ENCODE measurements around the gene BTBD2. TPM values are rescaled to one million over a fixed set of nuclear protein-coding genes. Genes with fewer than 3 reads are reported as not detected.

BTBD2 gene
- total RNA-seq, 1 donor from 2014 or later: 53.4 TPM

DNA sequence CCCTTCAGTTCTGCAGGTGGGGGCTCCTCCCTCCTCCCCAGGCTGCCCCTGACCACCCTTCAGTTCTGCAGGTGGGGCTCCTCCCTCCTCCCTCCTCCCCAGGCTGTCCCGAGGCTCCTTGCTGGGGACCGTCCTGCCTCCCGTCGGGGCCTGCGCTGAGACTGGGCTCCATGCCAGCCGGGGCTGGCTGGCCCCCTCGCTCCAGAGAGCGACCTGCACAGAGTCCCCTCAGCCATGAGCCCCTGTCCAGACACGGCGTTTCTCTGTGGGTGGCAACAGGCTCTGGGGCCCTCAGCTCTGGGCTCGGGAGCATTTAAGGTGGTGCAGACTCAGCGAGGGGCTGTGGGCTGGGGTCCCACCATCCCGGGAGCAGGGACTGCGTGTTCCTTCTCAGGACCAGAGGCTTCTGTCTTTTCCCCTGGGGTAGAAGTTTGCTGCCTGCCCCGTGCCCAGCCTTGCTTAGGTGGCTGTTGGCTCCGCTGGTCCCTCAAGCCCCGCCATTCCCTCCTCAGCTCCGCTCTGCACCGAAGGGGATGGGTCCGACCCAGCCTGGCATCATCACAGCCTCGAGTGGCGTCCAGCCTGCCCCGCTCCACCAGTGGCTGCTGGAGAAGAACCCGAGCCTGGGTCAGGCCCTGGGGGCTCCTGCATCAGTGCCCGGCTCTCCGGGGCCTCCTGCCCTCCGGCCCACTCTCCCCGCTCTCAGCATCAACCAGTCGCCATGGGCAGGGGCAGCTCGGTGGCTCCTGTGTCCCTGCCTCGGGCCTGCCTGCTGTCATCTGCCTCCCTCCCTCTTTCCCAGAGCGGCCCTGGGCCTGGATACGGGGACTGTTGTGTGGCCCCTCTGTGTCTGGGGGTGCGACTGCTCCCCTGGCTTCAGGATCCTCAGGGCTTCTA, 47.0 kb downstream of the BTBD2 start:
- Histone ChIP-seq H3K27ac (replicated peaks) (no peak overlapping the region), H3K27me3 (ENCODE audit: low read depth) (no peaks in the 10 kb centered on the region), H3K36me3 (peaks cover 23% of the 10 kb centered on the region), H3K4me3 (no peak overlapping the region), H3K4me1 (peaks cover 5% of the 10 kb centered on the region), H3K9me3 (replicated peaks) (no peaks in the 10 kb centered on the region)
- TF ChIP-seq, protein P1, sequence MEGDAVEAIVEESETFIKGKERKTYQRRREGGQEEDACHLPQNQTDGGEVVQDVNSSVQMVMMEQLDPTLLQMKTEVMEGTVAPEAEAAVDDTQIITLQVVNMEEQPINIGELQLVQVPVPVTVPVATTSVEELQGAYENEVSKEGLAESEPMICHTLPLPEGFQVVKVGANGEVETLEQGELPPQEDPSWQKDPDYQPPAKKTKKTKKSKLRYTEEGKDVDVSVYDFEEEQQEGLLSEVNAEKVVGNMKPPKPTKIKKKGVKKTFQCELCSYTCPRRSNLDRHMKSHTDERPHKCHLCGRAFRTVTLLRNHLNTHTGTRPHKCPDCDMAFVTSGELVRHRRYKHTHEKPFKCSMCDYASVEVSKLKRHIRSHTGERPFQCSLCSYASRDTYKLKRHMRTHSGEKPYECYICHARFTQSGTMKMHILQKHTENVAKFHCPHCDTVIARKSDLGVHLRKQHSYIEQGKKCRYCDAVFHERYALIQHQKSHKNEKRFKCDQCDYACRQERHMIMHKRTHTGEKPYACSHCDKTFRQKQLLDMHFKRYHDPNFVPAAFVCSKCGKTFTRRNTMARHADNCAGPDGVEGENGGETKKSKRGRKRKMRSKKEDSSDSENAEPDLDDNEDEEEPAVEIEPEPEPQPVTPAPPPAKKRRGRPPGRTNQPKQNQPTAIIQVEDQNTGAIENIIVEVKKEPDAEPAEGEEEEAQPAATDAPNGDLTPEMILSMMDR (IDR thresholded peaks at IDR 0.05; ENCODE audit: borderline replicate concordance): no peak
- DNase-seq: no peak
- intact Hi-C loops (cut with micrococcal nuclease): no loop called here

- H3K4me3 ChIP-seq: no peak overlapping the region
- no peaks in the 10 kb centered on the region for H3K9me3 ChIP-seq (replicated peaks)
- no peak for DNase-seq
- no peak overlapping the region for H3K27ac ChIP-seq (replicated peaks)
- H3K27me3 ChIP-seq (ENCODE audit: low read depth): no peaks in the 10 kb centered on the region
- intact Hi-C loops (cut with micrococcal nuclease): no loop called here
- peaks cover 23% of the 10 kb centered on the region for H3K36me3 ChIP-seq
- TF ChIP-seq, protein P1 (IDR thresholded peaks at IDR 0.05; ENCODE audit: borderline replicate concordance): no peak
- peaks cover 5% of the 10 kb centered on the region for H3K4me1 ChIP-seq
Observed at GRCh38 chr19:1967087-1967608, 48.4 kb downstream of the BTBD2 start.

DNA sequence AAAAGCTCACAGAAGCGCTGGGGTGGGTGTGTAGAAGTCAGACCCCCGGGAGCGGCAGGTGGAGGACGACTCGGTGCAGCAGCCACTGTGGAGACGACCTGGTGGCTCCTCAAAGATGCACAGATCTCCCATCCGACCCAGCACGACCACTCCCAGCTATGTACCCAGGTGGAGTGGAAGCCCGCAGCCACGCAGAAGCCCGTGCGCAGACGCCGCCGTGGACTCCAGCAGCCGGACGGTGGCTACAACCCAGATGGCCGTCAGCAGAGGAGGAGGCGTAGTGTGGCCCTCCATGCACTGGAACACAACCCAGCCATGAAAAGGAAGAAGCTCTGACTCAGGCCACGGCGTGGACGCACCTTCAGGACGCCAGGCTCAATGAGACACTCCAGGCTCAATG, 52.8 kb downstream of the BTBD2 start:
- TF ChIP-seq, protein P1 (IDR thresholded peaks at IDR 0.05; ENCODE audit: borderline replicate concordance): no peak
- Histone ChIP-seq H3K27me3 (ENCODE audit: low read depth) (no peaks in the 10 kb centered on the region), H3K4me1 (peaks cover 5% of the 10 kb centered on the region), H3K4me3 (no peak overlapping the region), H3K36me3 (no peaks in the 10 kb centered on the region), H3K9me3 (replicated peaks) (no peaks in the 10 kb centered on the region), H3K27ac (replicated peaks) (no peak overlapping the region)
- intact Hi-C loops (cut with micrococcal nuclease): no loop called here
- no peak for DNase-seq

- TF ChIP-seq, protein P1 (IDR thresholded peaks at IDR 0.05; ENCODE audit: borderline replicate concordance): no peak
- H3K4me3 ChIP-seq: no peak overlapping the region
- H3K4me1 ChIP-seq: peaks cover 8% of the 10 kb centered on the region
- no peaks in the 10 kb centered on the region for H3K36me3 ChIP-seq
- no peak for DNase-seq
- intact Hi-C loops (cut with micrococcal nuclease): no loop called here
- H3K9me3 ChIP-seq (replicated peaks): no peaks in the 10 kb centered on the region
- H3K27ac ChIP-seq (replicated peaks): no peak overlapping the region
- H3K27me3 ChIP-seq (ENCODE audit: low read depth): no peaks in the 10 kb centered on the region
Observed at GRCh38 chr19:1961000-1961883, 54.3 kb downstream of the BTBD2 start.

DNA sequence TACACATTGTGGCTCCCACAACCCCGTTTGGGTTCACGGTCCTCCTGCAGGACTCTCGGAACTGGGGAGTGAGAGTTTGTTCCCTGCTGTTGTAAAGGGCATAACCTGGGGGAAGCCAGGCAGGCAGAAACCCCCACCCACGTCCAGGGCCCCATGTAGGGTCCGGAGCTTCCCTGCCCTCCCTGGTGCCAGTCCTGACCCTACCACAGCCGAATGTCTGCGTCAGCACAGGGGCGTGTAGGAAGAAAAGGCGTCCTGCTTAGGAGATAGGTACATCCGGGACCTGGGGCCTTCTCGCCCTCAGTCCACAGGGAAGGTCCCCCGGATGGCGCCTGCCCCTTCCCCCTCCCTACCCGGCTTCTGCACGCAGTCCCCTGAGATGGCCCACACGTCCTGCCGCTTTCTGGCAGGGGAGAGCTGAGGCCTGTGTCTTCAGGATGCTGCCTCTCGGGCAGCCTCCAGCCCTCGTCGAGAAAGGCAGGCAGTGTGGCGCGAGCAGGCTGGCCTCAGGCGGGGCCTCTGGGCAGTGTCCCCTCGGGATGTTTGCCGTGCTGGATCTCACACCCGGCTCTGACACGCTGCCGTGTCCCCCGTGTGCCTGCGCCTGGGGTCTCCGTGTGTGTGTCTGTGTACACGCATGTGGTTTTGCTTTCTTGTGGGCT, 55.5 kb downstream of the BTBD2 start:
- DNase-seq: no peak
- Histone ChIP-seq H3K27ac (replicated peaks) (no peak overlapping the region), H3K27me3 (ENCODE audit: low read depth) (no peaks in the 10 kb centered on the region), H3K4me1 (peaks cover 8% of the 10 kb centered on the region), H3K4me3 (no peak overlapping the region), H3K9me3 (replicated peaks) (no peaks in the 10 kb centered on the region), H3K36me3 (no peaks in the 10 kb centered on the region)
- TF ChIP-seq, protein P1 (IDR thresholded peaks at IDR 0.05; ENCODE audit: borderline replicate concordance): no peak
- intact Hi-C loops (cut with micrococcal nuclease): no loop called here

Measured in left ventricle myocardium inferior (tissue), 1 donor.